ENCODE results near the gene PADI1.

The PADI1 gene

GRCh38 chr1:17170571-17170970, 34.4 kb upstream of the PADI1 start:
- no peak overlapping the region for H2AFZ ChIP-seq (ENCODE audit: low read depth, low read length)
- no peak overlapping the region for H3K9ac ChIP-seq (ENCODE audit: low read depth, low read length)
- no peak overlapping the region for H3K27ac ChIP-seq (ENCODE audit: low read length)
- no peaks in the 10 kb centered on the region for H3K79me2 ChIP-seq (ENCODE audit: insufficient read depth, low read length)
- no peak overlapping the region for H3K4me2 ChIP-seq (ENCODE audit: insufficient read depth, low read length)
- ATAC-seq (ENCODE audit: insufficient read depth, low read depth), result no peak
- TF ChIP-seq EZH2 (IDR thresholded peaks at IDR 0.05; ENCODE audit: borderline replicate concordance, low read depth, low read length, severe bottlenecking) (no peak), CTCF (IDR thresholded peaks at IDR 0.05; ENCODE audit: borderline replicate concordance, extremely low read depth, low read length, poor library complexity, severe bottlenecking) (no peak)
- no peak overlapping the region for H3K4me3 ChIP-seq (ENCODE audit: low read depth in 1 of 2, low read length in 2 of 2)
- H3K4me1 ChIP-seq (ENCODE audit: insufficient read depth, low read length), result no peaks in the 10 kb centered on the region
- no peaks in the 10 kb centered on the region for H3K9me3 ChIP-seq (ENCODE audit: insufficient read depth, low read length, severe bottlenecking)
- DNase-seq, result no peak
- H3K36me3 ChIP-seq (ENCODE audit: insufficient read depth, low read length), result no peaks in the 10 kb centered on the region
- no peaks in the 10 kb centered on the region for H4K20me1 ChIP-seq (ENCODE audit: insufficient read depth, low read length)
- peaks cover 5% of the 10 kb centered on the region for H3K27me3 ChIP-seq (ENCODE audit: insufficient read depth, low read length, poor library complexity)

- no peak for DNase-seq
- Histone ChIP-seq H4K20me1 (ENCODE audit: insufficient read depth, low read length) (no peaks in the 10 kb centered on the region), H3K9ac (ENCODE audit: low read depth, low read length) (no peak overlapping the region), H3K36me3 (ENCODE audit: insufficient read depth, low read length) (no peaks in the 10 kb centered on the region), H3K27me3 (ENCODE audit: insufficient read depth, low read length, poor library complexity) (peaks cover 9% of the 10 kb centered on the region), H3K9me3 (ENCODE audit: insufficient read depth, low read length, severe bottlenecking) (no peaks in the 10 kb centered on the region), H3K4me1 (ENCODE audit: insufficient read depth, low read length) (no peaks in the 10 kb centered on the region), H3K4me3 (ENCODE audit: low read depth in 1 of 2, low read length in 2 of 2) (no peak overlapping the region), H2AFZ (ENCODE audit: low read depth, low read length) (no peak overlapping the region), H3K79me2 (ENCODE audit: insufficient read depth, low read length) (no peaks in the 10 kb centered on the region), H3K27ac (ENCODE audit: low read length) (no peak overlapping the region), H3K4me2 (ENCODE audit: insufficient read depth, low read length) (no peak overlapping the region)
- TF ChIP-seq CTCF (IDR thresholded peaks at IDR 0.05; ENCODE audit: borderline replicate concordance, extremely low read depth, low read length, poor library complexity, severe bottlenecking) (no peak), EZH2 (IDR thresholded peaks at IDR 0.05; ENCODE audit: borderline replicate concordance, low read depth, low read length, severe bottlenecking) (no peak)
- no peak for ATAC-seq (ENCODE audit: insufficient read depth, low read depth)
These were observed 31.7 kb upstream of the PADI1 start for GRCh38 chr1:17173217-17173616.

- TF ChIP-seq CTCF (IDR thresholded peaks at IDR 0.05; ENCODE audit: borderline replicate concordance, extremely low read depth, low read length, poor library complexity, severe bottlenecking), result no peak
- no peak for TF ChIP-seq EZH2 (IDR thresholded peaks at IDR 0.05; ENCODE audit: borderline replicate concordance, low read depth, low read length, severe bottlenecking)
- Histone ChIP-seq H3K4me1 (ENCODE audit: insufficient read depth, low read length) (no peaks in the 10 kb centered on the region), H3K27me3 (ENCODE audit: insufficient read depth, low read length, poor library complexity) (peaks cover 9% of the 10 kb centered on the region), H4K20me1 (ENCODE audit: insufficient read depth, low read length) (no peaks in the 10 kb centered on the region), H3K27ac (ENCODE audit: low read length) (no peak overlapping the region), H2AFZ (ENCODE audit: low read depth, low read length) (no peak overlapping the region), H3K79me2 (ENCODE audit: insufficient read depth, low read length) (no peaks in the 10 kb centered on the region), H3K4me3 (ENCODE audit: low read depth in 1 of 2, low read length in 2 of 2) (no peak overlapping the region), H3K36me3 (ENCODE audit: insufficient read depth, low read length) (no peaks in the 10 kb centered on the region), H3K9me3 (ENCODE audit: insufficient read depth, low read length, severe bottlenecking) (no peaks in the 10 kb centered on the region), H3K9ac (ENCODE audit: low read depth, low read length) (no peak overlapping the region), H3K4me2 (ENCODE audit: insufficient read depth, low read length) (no peak overlapping the region)
- no peak for DNase-seq
- ATAC-seq (ENCODE audit: insufficient read depth, low read depth), result no peak
These were observed 28.4 kb upstream of the PADI1 start for GRCh38 chr1:17176306-17177061.
